ENCODE measurements around the gene MAML2. TPM values are rescaled to one million over a fixed set of nuclear protein-coding genes. Genes with fewer than 3 reads are reported as not detected.

The MAML2 gene
- total RNA-seq, 2 experiments from 2014 or later, result 11.8 to 12.5 TPM

DNA sequence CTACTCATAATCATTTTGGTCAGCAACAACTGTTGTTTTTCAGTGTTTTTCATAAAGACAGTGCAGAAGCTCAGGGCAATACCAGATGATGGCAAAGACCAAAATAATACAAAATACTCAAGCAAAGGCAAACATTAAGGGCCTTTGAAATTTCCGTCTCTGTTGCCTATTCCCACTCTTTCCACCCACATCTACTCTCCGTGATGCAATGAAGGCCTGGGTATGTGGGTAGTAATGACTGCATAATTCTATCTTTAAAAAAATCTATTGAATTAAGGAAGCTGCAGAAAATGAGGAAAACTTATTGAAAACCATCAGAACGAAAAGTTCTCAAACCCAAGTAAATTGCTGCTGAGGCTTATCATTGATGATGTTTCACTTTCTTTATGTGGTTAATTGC is 203.3 kb downstream of the MAML2 start:
- TF ChIP-seq, protein P1, sequence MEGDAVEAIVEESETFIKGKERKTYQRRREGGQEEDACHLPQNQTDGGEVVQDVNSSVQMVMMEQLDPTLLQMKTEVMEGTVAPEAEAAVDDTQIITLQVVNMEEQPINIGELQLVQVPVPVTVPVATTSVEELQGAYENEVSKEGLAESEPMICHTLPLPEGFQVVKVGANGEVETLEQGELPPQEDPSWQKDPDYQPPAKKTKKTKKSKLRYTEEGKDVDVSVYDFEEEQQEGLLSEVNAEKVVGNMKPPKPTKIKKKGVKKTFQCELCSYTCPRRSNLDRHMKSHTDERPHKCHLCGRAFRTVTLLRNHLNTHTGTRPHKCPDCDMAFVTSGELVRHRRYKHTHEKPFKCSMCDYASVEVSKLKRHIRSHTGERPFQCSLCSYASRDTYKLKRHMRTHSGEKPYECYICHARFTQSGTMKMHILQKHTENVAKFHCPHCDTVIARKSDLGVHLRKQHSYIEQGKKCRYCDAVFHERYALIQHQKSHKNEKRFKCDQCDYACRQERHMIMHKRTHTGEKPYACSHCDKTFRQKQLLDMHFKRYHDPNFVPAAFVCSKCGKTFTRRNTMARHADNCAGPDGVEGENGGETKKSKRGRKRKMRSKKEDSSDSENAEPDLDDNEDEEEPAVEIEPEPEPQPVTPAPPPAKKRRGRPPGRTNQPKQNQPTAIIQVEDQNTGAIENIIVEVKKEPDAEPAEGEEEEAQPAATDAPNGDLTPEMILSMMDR (IDR thresholded peaks at IDR 0.05), result no peak
- Mint-ChIP-seq H3K27ac (peak overlapping the region; percentile 80), H3K4me1 (ENCODE audit: low read depth) (peaks cover 77% of the 10 kb centered on the region), H3K36me3 (ENCODE audit: low read depth) (peaks cover 25% of the 10 kb centered on the region), H3K9me3 (no peaks in the 10 kb centered on the region), H3K27me3 (no peaks in the 10 kb centered on the region), H3K4me3 (peak overlapping the region; percentile 30)
- CTCF ChIA-PET, result interaction anchor here (0.7 to 1.1 kb wide), 2 partner anchors 17 to 25 kb away, joined by 3 read pairs; no protein-coding TSS in a partner anchor
- POLR2A ChIA-PET, result interaction anchor here (0.8 kb wide), 1 partner anchor 64 kb away, joined by 3 read pairs; no protein-coding TSS in a partner anchor
- no peak for DNase-seq
- ATAC-seq, result no peak
- intact Hi-C loops (cut with micrococcal nuclease), result no loop called here

DNA sequence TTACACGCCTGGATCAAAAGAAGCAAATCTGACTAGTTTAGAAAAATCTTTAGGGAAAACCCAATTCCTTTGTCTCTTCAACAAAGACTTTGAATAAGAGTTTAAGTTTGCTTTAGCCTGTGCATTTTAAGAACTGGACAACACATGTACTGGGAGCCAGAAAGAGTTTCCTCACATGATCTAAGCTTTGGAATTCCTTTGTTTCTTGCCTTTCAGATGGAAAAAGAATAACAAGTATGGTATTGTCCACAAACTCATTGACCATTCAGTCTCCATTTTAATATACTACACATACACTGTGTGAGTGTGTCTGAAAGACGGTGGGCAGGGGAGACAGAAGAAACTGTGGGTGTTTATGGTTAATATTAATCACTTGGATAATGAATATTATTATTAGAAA is 205.6 kb downstream of the MAML2 start:
- no peaks in the 10 kb centered on the region for H3K9me3 Mint-ChIP-seq
- H3K4me1 Mint-ChIP-seq (ENCODE audit: low read depth), result peaks cover 79% of the 10 kb centered on the region
- H3K4me3 Mint-ChIP-seq, result peak overlapping the region; percentile 31
- ATAC-seq (no peak), DNase-seq (no peak)
- ChIA-PET POLR2A (interaction anchor here (1.0 to 1.4 kb wide), 2 partner anchors 9 to 26 kb away, joined by 3 read pairs; no protein-coding TSS in a partner anchor), CTCF (interaction anchor here (1.1 kb wide), 1 partner anchor 11 kb away, joined by 3 read pairs; no protein-coding TSS in a partner anchor)
- no peaks in the 10 kb centered on the region for H3K27me3 Mint-ChIP-seq
- peaks cover 25% of the 10 kb centered on the region for H3K36me3 Mint-ChIP-seq (ENCODE audit: low read depth)
- H3K27ac Mint-ChIP-seq, result peak overlapping the region; percentile 91
- intact Hi-C loops (cut with micrococcal nuclease), result no loop called here
- TF ChIP-seq, protein P1 (IDR thresholded peaks at IDR 0.05), result no peak

DNA sequence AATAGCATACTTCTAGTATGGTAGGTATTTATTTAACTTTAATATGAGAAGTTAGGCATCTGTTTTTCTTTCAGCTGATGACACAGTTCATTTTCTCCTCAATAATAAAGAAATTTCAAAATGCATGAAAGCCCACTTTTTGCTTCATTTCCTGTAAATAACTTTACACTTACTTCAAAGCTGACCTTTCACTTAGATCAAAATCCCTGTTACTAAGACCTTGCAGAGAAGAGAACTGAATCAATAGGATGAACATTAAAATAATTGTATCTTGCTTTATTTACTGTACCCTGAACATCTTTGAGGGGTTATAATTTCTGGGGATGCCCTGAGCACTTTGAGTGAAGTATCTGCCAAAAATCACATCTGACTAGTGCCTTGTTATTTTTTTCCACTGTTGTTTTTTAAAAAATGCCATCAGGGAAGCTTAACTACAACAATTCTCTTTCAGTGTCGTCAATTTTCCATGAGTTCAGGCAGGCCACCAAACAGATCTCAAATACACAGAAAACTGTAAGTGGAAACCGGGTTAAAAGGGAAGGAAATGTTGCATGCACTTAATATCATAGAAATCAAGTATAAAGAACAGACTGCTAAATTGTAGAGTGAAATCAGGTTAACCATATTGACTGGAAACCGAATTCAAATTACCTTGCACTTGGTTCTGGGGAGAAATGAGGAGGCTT is 206.2 kb downstream of the MAML2 start:
- Mint-ChIP-seq H3K4me1 (ENCODE audit: low read depth) (peaks cover 78% of the 10 kb centered on the region), H3K27ac (peak overlapping the region; percentile 91), H3K27me3 (no peaks in the 10 kb centered on the region), H3K36me3 (ENCODE audit: low read depth) (peaks cover 28% of the 10 kb centered on the region), H3K4me3 (peak overlapping the region; percentile 31), H3K9me3 (no peaks in the 10 kb centered on the region)
- DNase-seq (no peak), ATAC-seq (peak; percentile 45)
- TF ChIP-seq, protein P1 (IDR thresholded peaks at IDR 0.05), result no peak
- intact Hi-C loops (cut with micrococcal nuclease), result no loop called here
- CTCF ChIA-PET, result interaction anchor here (0.8 to 1.1 kb wide), 2 partner anchors 12 to 14 kb away, joined by 3 read pairs; no protein-coding TSS in a partner anchor
- POLR2A ChIA-PET, result interaction anchor here (0.8 kb wide), 2 partner anchors 10 to 16 kb away, joined by 3 read pairs; no protein-coding TSS in a partner anchor

DNA sequence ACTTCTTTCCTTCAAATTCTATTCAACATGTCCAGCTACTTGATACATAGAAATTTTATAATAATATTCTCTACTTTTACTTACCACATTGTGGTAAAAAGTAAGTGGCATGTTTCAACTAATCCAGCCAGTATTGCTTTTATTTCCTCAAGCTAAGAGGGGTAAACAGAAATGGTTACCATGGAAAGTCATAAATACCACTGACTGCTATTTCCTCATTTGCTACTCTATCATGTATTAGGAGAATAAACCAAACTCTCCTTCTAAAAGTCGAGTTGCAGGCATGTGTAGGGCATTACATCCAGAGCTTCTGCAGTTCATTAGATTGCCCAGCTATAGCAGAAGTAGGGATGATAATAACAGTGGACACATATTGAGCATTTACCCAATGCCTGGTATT is 208.4 kb downstream of the MAML2 start:
- POLR2A ChIA-PET, result interaction anchor here (0.6 kb wide), 1 partner anchor 50 kb away, joined by 3 read pairs; no protein-coding TSS in a partner anchor
- DNase-seq (no peak), ATAC-seq (no peak)
- CTCF ChIA-PET, result interaction anchor here (1.0 kb wide), 1 partner anchor 10 kb away, joined by 5 read pairs; no protein-coding TSS in a partner anchor
- peaks cover 25% of the 10 kb centered on the region for H3K36me3 Mint-ChIP-seq (ENCODE audit: low read depth)
- H3K27ac Mint-ChIP-seq, result no peak overlapping the region
- H3K27me3 Mint-ChIP-seq, result no peaks in the 10 kb centered on the region
- H3K9me3 Mint-ChIP-seq, result no peaks in the 10 kb centered on the region
- H3K4me1 Mint-ChIP-seq (ENCODE audit: low read depth), result peaks cover 67% of the 10 kb centered on the region
- H3K4me3 Mint-ChIP-seq, result no peak overlapping the region
- TF ChIP-seq, protein P1 (IDR thresholded peaks at IDR 0.05), result no peak
- intact Hi-C loops (cut with micrococcal nuclease), result no loop called here

DNA sequence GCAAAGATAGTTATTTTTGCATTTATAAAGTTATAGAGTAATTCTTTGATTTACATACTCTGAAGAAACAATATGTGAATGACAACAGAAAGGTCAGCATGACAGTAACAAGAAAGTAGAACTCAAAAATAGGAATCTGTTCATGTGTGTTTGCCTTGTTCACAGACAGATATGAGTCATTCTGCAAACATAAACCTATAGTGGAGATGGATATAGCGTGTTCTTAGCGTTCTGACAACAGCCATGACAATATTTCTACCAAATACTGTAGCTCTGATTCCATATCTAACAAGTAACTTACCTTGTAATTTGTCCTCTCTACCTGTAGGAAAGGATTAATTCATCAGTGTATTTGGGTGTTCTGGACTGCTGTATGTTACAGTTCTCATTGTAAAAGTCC is 210.6 kb downstream of the MAML2 start:
- H3K27ac Mint-ChIP-seq, result no peak overlapping the region
- TF ChIP-seq, protein P1 (IDR thresholded peaks at IDR 0.05), result no peak
- H3K4me3 Mint-ChIP-seq, result no peak overlapping the region
- no peaks in the 10 kb centered on the region for H3K27me3 Mint-ChIP-seq
- no peak for DNase-seq
- ChIA-PET POLR2A (interaction anchor here (1.2 kb wide), 1 partner anchor 11 kb away, joined by 3 read pairs; no protein-coding TSS in a partner anchor), CTCF (interaction anchor here (0.8 kb wide), 1 partner anchor 12 kb away, joined by 3 read pairs; no protein-coding TSS in a partner anchor)
- peaks cover 65% of the 10 kb centered on the region for H3K4me1 Mint-ChIP-seq (ENCODE audit: low read depth)
- intact Hi-C loops (cut with micrococcal nuclease), result no loop called here
- H3K9me3 Mint-ChIP-seq, result no peaks in the 10 kb centered on the region
- peaks cover 19% of the 10 kb centered on the region for H3K36me3 Mint-ChIP-seq (ENCODE audit: low read depth)
- no peak for ATAC-seq

Data from activated CD8-positive, alpha-beta T cell treated with anti-CD3 and anti-CD28 coated beads for 36 hours (primary cell).